AG09319 (cell line): ENCODE measurements around the gene ZC3H14.
A peak's percentile ranks its signal among the peaks of the same experiment; 100 is the strongest.

Source experiments
- DNase-seq: peaks from one replicate; pipeline ENCODE4 v3.0.0-alpha.2; 2010; ENCODE audit warnings: low read depth; ENCODE audit errors: extremely low read depth
- CTCF ChIP-seq: IDR thresholded peaks from 2 replicates; pipeline ENCODE4 v1.5.1; 2011; ENCODE audit warnings: low read depth, mild to moderate bottlenecking, inconsistent platforms, low read length, moderate library complexity

The ZC3H14 gene

GRCh38 chr14:88553886-88554456 lies 8.9 kb upstream of the ZC3H14 start:
- DNase-seq = no peak
- no peak for TF ChIP-seq CTCF

GRCh38 chr14:88554457-88555286 lies 8.2 kb upstream of the ZC3H14 start, which contains the start of gene PTPN21:
Gene PTPN21, minus strand, starts transcription at chr14:88555007. Its CDS starts 4,590 bp downstream, at chr14:88550417.
- no peak for DNase-seq
- no peak for TF ChIP-seq CTCF

- no peak for DNase-seq
- no peak for TF ChIP-seq CTCF
These were observed 6.3 kb upstream of the ZC3H14 start for GRCh38 chr14:88556581-88556980.

GRCh38 chr14:88559852-88560251 lies 3.0 kb upstream of the ZC3H14 start:
- DNase-seq = no peak
- peak; percentile 66 for TF ChIP-seq CTCF

- DNase-seq = no peak
- no peak for TF ChIP-seq CTCF
These were observed 356 bp upstream of the ZC3H14 start for GRCh38 chr14:88562532-88562830.

GRCh38 chr14:88563845-88564244 lies 1.0 kb downstream of the ZC3H14 start:
- DNase-seq = no peak
- TF ChIP-seq CTCF = no peak

GRCh38 chr14:88565427-88565826 lies 2.6 kb downstream of the ZC3H14 start:
- TF ChIP-seq CTCF = no peak
- DNase-seq = no peak
